ENCODE data around the gene CORO2B.

DNA sequence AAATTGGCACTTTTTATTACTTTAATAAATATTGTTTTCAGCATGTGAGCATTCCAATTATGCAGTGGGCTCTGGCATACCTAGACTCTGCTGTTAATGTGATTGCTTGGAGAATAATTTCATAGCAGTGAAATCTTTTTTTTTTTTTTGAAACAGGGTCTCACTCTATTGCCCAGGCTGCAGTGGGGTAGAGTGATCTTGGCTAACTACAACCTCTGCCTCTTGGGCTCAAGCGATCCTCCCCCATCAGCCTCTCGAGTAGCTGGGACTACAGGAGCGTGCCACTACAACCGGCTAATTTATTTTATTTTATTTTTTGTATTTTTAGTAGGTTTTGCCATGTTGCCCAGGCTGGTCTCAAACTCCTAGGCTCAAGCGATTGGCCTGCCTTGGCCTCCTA lies 14.6 kb upstream of the CORO2B start:
- no peak for TF ChIP-seq ZNF274 (IDR thresholded peaks at IDR 0.05; ENCODE audit: low read depth, low read length)
- no peak for TF ChIP-seq YY1 (IDR thresholded peaks at IDR 0.05; ENCODE audit: insufficient read depth, insufficient read length)
- TF ChIP-seq SUZ12 (IDR thresholded peaks at IDR 0.05; ENCODE audit: extremely low read depth, insufficient read depth, insufficient read length) = no peak

All from NT2/D1 (cell line).